ENCODE data around the gene CCDC40.

DNA sequence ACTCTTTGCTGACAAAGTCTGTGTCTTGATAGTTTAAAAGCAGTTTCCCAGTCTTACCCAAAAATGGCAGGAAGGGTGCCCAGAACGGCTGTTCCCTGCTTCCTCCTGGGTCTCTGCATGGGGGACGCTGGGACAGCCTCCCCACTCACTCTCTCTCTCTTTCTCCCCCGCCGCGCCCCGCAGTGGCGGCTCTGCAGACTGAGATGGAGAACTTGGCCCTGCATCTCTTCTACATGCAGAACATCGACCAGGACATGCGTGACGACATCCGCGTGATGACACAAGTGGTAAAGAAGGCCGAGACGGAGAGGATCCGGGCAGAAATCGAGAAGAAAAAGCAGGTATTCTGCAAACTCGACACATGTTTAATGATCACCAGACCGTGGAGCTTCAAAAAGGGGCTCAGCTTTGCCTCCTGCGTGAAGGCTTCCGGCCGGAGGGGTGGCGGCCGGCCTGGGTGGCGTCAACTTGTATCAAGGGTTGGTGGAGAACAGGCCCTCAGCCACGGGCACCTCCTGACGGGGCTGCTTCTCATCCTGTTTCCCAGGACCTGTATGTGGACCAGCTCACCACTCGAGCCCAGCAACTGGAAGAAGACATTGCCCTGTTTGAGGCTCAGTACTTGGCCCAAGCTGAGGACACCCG, 22.0 kb downstream of the CCDC40 start:
- TF ChIP-seq, protein P1, sequence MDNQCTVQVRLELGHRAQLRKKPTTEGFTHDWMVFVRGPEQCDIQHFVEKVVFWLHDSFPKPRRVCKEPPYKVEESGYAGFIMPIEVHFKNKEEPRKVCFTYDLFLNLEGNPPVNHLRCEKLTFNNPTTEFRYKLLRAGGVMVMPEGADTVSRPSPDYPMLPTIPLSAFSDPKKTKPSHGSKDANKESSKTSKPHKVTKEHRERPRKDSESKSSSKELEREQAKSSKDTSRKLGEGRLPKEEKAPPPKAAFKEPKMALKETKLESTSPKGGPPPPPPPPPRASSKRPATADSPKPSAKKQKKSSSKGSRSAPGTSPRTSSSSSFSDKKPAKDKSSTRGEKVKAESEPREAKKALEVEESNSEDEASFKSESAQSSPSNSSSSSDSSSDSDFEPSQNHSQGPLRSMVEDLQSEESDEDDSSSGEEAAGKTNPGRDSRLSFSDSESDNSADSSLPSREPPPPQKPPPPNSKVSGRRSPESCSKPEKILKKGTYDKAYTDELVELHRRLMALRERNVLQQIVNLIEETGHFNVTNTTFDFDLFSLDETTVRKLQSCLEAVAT (IDR thresholded peaks at IDR 0.05) = no peak
- TF ChIP-seq, protein P2, sequence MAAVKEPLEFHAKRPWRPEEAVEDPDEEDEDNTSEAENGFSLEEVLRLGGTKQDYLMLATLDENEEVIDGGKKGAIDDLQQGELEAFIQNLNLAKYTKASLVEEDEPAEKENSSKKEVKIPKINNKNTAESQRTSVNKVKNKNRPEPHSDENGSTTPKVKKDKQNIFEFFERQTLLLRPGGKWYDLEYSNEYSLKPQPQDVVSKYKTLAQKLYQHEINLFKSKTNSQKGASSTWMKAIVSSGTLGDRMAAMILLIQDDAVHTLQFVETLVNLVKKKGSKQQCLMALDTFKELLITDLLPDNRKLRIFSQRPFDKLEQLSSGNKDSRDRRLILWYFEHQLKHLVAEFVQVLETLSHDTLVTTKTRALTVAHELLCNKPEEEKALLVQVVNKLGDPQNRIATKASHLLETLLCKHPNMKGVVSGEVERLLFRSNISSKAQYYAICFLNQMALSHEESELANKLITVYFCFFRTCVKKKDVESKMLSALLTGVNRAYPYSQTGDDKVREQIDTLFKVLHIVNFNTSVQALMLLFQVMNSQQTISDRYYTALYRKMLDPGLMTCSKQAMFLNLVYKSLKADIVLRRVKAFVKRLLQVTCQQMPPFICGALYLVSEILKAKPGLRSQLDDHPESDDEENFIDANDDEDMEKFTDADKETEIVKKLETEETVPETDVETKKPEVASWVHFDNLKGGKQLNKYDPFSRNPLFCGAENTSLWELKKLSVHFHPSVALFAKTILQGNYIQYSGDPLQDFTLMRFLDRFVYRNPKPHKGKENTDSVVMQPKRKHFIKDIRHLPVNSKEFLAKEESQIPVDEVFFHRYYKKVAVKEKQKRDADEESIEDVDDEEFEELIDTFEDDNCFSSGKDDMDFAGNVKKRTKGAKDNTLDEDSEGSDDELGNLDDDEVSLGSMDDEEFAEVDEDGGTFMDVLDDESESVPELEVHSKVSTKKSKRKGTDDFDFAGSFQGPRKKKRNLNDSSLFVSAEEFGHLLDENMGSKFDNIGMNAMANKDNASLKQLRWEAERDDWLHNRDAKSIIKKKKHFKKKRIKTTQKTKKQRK (IDR thresholded peaks at IDR 0.05; ENCODE audit: low read depth, low read length) = no peak
- TF ChIP-seq, protein P3, sequence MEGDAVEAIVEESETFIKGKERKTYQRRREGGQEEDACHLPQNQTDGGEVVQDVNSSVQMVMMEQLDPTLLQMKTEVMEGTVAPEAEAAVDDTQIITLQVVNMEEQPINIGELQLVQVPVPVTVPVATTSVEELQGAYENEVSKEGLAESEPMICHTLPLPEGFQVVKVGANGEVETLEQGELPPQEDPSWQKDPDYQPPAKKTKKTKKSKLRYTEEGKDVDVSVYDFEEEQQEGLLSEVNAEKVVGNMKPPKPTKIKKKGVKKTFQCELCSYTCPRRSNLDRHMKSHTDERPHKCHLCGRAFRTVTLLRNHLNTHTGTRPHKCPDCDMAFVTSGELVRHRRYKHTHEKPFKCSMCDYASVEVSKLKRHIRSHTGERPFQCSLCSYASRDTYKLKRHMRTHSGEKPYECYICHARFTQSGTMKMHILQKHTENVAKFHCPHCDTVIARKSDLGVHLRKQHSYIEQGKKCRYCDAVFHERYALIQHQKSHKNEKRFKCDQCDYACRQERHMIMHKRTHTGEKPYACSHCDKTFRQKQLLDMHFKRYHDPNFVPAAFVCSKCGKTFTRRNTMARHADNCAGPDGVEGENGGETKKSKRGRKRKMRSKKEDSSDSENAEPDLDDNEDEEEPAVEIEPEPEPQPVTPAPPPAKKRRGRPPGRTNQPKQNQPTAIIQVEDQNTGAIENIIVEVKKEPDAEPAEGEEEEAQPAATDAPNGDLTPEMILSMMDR (IDR thresholded peaks at IDR 0.05 in 2 of 3, conservative IDR thresholded peaks at IDR 0.05 in 1 of 3; ENCODE audit: control insufficient read depth in 2 of 3, extremely low read depth in 1 of 3, insufficient read depth in 1 of 3, low read depth in 3 of 3, low read length in 3 of 3) = no peak
- TF ChIP-seq MTA2 (IDR thresholded peaks at IDR 0.05; ENCODE audit: low read depth) = no peak
- no peak for TF ChIP-seq POLR2AphosphoS5 (IDR thresholded peaks at IDR 0.05; ENCODE audit: low read length)
- TF ChIP-seq TCF7 (IDR thresholded peaks at IDR 0.05; ENCODE audit: borderline replicate concordance) = no peak
- TF ChIP-seq POLR2A (IDR thresholded peaks at IDR 0.05; ENCODE audit: low read depth, low read length) = no peak
- no peak for TF ChIP-seq CEBPB (IDR thresholded peaks at IDR 0.05; ENCODE audit: borderline replicate concordance in 1 of 2, low read depth in 2 of 2, low read length in 2 of 2)
- TF ChIP-seq ZNF384 (IDR thresholded peaks at IDR 0.05; ENCODE audit: borderline replicate concordance, low read depth, low read length) = no peak
- no peak for TF ChIP-seq RAD21 (IDR thresholded peaks at IDR 0.05; ENCODE audit: insufficient read depth, low read depth, low read length)
- no peak for TF ChIP-seq NR2C2 (IDR thresholded peaks at IDR 0.05; ENCODE audit: borderline replicate concordance, control insufficient read depth, insufficient read length, low read depth)
- TF ChIP-seq EGR1 (IDR thresholded peaks at IDR 0.05; ENCODE audit: borderline replicate concordance in 1 of 2, low read depth in 2 of 2, low read length in 2 of 2) = no peak
- no peak for TF ChIP-seq HDAC6 (IDR thresholded peaks at IDR 0.05; ENCODE audit: unreplicated experiment)
- TF ChIP-seq, protein P4, sequence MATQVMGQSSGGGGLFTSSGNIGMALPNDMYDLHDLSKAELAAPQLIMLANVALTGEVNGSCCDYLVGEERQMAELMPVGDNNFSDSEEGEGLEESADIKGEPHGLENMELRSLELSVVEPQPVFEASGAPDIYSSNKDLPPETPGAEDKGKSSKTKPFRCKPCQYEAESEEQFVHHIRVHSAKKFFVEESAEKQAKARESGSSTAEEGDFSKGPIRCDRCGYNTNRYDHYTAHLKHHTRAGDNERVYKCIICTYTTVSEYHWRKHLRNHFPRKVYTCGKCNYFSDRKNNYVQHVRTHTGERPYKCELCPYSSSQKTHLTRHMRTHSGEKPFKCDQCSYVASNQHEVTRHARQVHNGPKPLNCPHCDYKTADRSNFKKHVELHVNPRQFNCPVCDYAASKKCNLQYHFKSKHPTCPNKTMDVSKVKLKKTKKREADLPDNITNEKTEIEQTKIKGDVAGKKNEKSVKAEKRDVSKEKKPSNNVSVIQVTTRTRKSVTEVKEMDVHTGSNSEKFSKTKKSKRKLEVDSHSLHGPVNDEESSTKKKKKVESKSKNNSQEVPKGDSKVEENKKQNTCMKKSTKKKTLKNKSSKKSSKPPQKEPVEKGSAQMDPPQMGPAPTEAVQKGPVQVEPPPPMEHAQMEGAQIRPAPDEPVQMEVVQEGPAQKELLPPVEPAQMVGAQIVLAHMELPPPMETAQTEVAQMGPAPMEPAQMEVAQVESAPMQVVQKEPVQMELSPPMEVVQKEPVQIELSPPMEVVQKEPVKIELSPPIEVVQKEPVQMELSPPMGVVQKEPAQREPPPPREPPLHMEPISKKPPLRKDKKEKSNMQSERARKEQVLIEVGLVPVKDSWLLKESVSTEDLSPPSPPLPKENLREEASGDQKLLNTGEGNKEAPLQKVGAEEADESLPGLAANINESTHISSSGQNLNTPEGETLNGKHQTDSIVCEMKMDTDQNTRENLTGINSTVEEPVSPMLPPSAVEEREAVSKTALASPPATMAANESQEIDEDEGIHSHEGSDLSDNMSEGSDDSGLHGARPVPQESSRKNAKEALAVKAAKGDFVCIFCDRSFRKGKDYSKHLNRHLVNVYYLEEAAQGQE (IDR thresholded peaks at IDR 0.05; ENCODE audit: low read depth, low read length) = no peak
